HG03575 (cell line): ENCODE measurements around the gene GALP.
"Not testable (repeated sequence)": the region's sequence is repeated elsewhere in the genome, so short reads cannot be mapped to it uniquely, and the experiment has no call there.

Experiments used
- ATAC-seq: cut with Tn5 transposase; IDR thresholded peaks from one replicate; pipeline ENCODE4 v1.9.1; 2021; ENCODE audit not compliant: unreplicated experiment, insufficient number of reproducible peaks, low FRiP score; ENCODE audit errors: extremely low read depth

Gene GALP

GRCh38 chr19:56146904-56147303 is 28.9 kb upstream of the GALP start:
- ATAC-seq = no peak

- ATAC-seq = no peak
Observed at GRCh38 chr19:56147307-56147706, 28.5 kb upstream of the GALP start.

- ATAC-seq = no peak
Observed at GRCh38 chr19:56148096-56148495, 27.7 kb upstream of the GALP start.

- not testable (repeated sequence) for ATAC-seq
Observed at GRCh38 chr19:56148955-56149655, 26.7 kb upstream of the GALP start.

- no peak for ATAC-seq
Observed at GRCh38 chr19:56149656-56150038, 26.2 kb upstream of the GALP start.

GRCh38 chr19:56150358-56150757 is 25.4 kb upstream of the GALP start:
- no peak for ATAC-seq

GRCh38 chr19:56152644-56153043 is 23.2 kb upstream of the GALP start:
- ATAC-seq = no peak

- no peak for ATAC-seq
Observed at GRCh38 chr19:56153507-56153906, 22.3 kb upstream of the GALP start.

GRCh38 chr19:56155124-56155687 is 20.6 kb upstream of the GALP start:
- ATAC-seq = no peak

- ATAC-seq = no peak
Observed at GRCh38 chr19:56156768-56157167, 19.0 kb upstream of the GALP start.

- no peak for ATAC-seq
Observed at GRCh38 chr19:56158170-56158757, 17.5 kb upstream of the GALP start.

- no peak for ATAC-seq
Observed at GRCh38 chr19:56159009-56159559, 16.7 kb upstream of the GALP start.

- no peak for ATAC-seq
Observed at GRCh38 chr19:56159622-56160271, 16.1 kb upstream of the GALP start.

GRCh38 chr19:56161534-56161933 is 14.3 kb upstream of the GALP start:
- no peak for ATAC-seq

- ATAC-seq = no peak
Observed at GRCh38 chr19:56162258-56162657, 13.6 kb upstream of the GALP start.

GRCh38 chr19:56163097-56163496 is 12.7 kb upstream of the GALP start:
- no peak for ATAC-seq

- no peak for ATAC-seq
Observed at GRCh38 chr19:56167064-56167578, 8.7 kb upstream of the GALP start.

- no peak for ATAC-seq
Observed at GRCh38 chr19:56170261-56170660, 5.5 kb upstream of the GALP start.

GRCh38 chr19:56174086-56174485 is 1.7 kb upstream of the GALP start:
- no peak for ATAC-seq

- no peak for ATAC-seq
Observed at GRCh38 chr19:56174550-56174949, 1.3 kb upstream of the GALP start.
